ENCODE measurements around the gene SPTBN5.

SPTBN5 gene

GRCh38 chr15:41893422-41894250 lies at the start of gene SPTBN5:
Gene SPTBN5 (minus strand): TSS chr15:41894053. CDS start chr15:41893497, 556 bp downstream.
- DNase-seq (ENCODE audit: low read depth in 3 of 3) = no peak

DNA sequence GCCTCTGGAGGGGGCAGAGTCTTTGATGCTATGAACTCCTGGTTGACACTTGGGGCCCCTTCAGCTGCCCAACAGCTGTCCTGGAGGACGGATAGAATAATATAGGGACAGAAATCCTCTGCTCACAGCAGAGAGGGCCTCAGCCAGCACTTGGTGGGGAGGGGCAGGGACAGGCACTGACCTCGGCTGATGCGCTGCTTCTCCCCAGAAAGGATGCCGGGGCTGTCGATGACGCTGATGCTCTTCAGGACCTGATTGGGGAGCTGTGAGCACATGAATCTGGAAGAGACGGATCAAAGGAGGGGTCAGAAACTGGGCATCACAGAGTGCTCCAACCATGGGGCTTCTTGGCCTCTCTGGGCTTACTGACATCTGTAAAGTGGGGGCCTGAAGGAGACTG lies 49.0 kb upstream of the SPTBN5 start:
- DNase-seq (ENCODE audit: low read depth in 3 of 3) = no peak

GRCh38 chr15:41941644-41942415 lies 48.0 kb upstream of the SPTBN5 start:
- no peak for DNase-seq (ENCODE audit: low read depth in 3 of 3)

DNA sequence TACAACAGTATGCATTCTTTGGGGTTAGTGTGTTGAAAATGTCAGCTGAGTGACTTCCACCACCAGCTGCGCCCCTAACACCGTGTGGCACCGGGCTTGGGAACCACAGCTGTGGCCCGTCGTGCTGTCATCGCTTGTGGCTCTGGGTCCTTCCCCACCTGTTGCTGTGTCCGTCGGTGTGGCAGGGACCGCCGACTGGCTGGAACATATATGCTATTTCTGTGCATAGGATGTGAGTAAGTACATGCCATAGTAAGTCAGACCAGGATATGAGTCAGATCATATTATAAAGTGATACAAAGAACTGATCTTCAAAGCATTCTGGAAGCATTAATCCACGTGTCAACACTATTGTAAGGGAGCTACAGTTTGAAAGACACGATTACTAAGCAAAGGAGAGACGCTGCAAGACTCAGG lies 46.6 kb upstream of the SPTBN5 start:
- DNase-seq (ENCODE audit: low read depth in 3 of 3) = peak; percentile 19 to 50 (median 44)

DNA sequence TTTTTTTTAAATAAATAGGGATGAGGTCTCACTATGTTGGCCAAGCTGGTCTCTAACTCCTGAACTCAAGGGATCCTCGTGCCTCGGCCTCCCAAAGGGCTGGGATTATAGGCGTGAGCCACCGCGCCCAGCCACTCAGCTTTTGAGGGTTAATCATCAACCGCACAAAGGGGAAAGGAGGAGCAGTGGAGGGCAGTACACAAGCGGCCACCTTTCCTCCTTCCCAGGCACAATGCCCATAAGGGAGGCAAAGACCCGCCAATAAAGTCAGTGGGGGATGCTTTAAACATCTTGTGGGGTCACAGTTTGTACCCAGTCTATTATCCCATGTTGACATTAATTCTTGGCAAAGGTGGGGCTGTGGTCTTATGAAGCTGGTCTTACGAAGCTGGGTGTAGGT lies 46.1 kb upstream of the SPTBN5 start:
- DNase-seq (ENCODE audit: low read depth in 3 of 3) = no peak

DNA sequence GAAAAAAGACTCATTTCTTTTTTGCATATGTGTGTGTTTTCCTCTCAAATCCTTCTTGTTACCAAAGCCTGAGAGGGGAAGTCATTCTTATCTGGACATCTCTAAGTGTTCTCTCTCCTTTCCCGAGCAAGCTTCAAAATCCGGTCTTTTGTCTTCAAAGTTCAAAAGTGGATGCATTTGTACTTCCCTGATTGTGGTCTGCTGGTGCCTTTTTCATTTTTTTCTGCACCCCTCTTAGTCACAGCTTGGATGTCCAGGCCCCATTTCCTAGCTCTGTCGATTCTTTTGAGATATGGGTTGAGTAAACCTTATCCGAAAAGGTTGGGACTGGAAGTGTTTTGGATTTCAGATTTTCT lies 43.7 kb upstream of the SPTBN5 start:
- DNase-seq (ENCODE audit: low read depth in 3 of 3) = no peak

- DNase-seq (ENCODE audit: low read depth in 3 of 3) = peak; percentile 58 to 76 (median 74)
These were observed 43.1 kb upstream of the SPTBN5 start for GRCh38 chr15:41936649-41937567.

GRCh38 chr15:41936155-41936554 lies 42.3 kb upstream of the SPTBN5 start:
- DNase-seq (ENCODE audit: low read depth in 3 of 3) = no peak

GRCh38 chr15:41935566-41936020 lies 41.7 kb upstream of the SPTBN5 start:
- DNase-seq (ENCODE audit: low read depth in 3 of 3) = peak in 1 of 3 donors; percentile 28

DNA sequence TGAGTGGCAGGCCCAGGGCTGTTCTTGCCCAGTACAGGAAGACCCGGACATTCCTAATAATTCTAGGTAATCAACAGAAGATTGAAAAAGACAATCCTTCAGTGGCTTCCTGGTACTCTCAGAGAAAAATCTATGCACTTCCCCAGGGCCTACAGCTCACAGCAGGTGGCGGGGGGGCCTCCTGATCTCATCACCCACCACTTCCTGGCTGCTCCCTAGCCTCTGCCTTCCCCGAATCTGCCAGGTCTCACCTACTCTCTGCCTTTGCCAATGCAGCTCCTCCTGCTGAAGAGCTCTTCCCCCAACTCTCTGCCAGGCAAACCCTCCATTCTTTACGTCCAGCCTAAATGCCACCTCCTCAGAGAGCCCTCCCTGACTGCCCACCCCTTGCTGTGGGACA lies 41.0 kb upstream of the SPTBN5 start:
- DNase-seq (ENCODE audit: low read depth in 3 of 3) = peak; percentile 42 to 61 (median 52)

GRCh38 chr15:41933771-41934170 lies 39.9 kb upstream of the SPTBN5 start:
- no peak for DNase-seq (ENCODE audit: low read depth in 3 of 3)

GRCh38 chr15:41933326-41933725 lies 39.5 kb upstream of the SPTBN5 start:
- DNase-seq (ENCODE audit: low read depth in 3 of 3) = no peak

DNA sequence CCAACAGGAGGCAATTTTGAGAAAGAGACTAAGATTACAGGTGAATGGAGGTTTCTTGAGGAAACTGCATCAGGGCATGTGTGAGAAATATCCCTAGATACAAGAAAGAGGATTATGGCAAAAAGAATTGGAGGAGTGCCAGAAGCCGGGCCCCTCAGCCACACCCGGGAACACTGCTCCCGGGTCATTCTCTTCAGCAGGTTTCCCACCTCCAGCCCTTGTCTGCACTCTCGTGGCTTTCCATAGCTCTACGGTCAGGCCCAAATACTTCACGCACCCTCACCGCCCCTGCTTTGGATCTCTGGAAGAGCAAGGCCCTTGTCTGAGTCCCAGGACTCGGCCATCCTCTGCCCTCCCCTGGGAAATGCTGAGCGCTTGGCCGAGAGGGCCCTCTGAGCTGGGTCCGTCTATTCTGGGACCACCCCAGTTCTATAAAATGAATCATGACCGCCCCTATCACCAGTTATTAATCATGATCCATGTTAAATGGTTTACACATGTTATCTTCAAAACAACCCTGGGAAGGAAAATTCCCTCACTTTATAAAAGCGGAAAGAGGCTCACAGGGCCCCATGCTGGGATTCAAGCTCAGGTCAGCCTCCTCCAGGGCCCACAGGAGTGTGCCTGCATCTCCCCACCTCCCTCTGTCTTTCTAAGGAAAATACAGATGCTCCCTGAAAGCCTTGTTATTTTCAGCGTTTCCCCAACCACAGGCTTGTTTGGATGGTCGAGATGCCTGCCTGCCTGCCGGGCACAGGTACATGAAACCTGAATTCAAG lies 38.8 kb upstream of the SPTBN5 start:
- DNase-seq (ENCODE audit: low read depth in 3 of 3) = no peak

GRCh38 chr15:41932101-41932500 lies 38.2 kb upstream of the SPTBN5 start:
- DNase-seq (ENCODE audit: low read depth in 3 of 3) = no peak

DNA sequence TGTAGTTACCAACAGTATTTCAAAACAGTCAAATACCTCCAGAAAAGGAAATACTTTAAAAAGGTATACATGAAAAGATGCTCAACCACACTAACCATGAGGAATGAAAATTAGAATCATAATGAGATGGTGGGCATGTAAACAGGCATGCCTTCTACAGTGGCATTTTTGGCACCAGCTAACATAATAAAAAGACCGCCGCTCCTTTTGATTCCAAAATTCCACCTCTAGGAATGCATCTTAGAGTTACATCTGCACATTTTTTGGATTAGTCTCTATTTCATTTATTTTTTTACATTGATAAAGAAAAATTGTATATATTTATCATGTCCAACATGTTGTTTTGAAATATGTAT lies 37.0 kb upstream of the SPTBN5 start:
- DNase-seq (ENCODE audit: low read depth in 3 of 3) = no peak

- DNase-seq (ENCODE audit: low read depth in 3 of 3) = no peak
These were observed 36.5 kb upstream of the SPTBN5 start for GRCh38 chr15:41930221-41930866.

- DNase-seq (ENCODE audit: low read depth in 3 of 3) = no peak
These were observed 35.1 kb upstream of the SPTBN5 start for GRCh38 chr15:41928637-41929620.

GRCh38 chr15:41928100-41928499 lies 34.2 kb upstream of the SPTBN5 start:
- no peak for DNase-seq (ENCODE audit: low read depth in 3 of 3)

DNA sequence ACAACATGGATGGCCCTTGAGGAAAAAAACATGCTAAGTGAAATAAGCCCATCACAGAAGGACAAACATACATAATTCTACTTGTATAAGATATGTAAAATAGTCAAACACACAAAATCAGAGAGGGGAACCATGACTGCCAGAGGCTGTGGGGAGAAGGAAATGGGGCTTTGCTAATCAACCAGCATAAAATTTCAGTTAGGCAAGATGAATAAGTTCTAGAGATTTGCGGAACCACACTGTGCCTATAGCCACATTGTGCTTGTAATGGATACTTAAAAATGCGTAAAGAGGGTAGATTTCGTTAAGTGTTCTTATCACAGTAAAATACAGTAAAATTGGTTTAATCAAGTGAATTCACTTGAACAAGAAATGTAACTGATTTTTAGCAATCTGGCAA lies 33.7 kb upstream of the SPTBN5 start:
- DNase-seq (ENCODE audit: low read depth in 3 of 3) = no peak

Measured in stimulated activated CD4-positive, alpha-beta T cell treated with anti-CD3 and anti-CD28 coated beads, TNF-alpha, amount 100 ng/mL, for 48 hours (primary cell).